RWPE2 (cell line): ENCODE data around the gene SH3RF1.

Experiments
- ATAC-seq: fragments of 200-7000 bp; cut with Tn5 transposase; 3 replicates; pipeline ENCODE4 v1.9.1; 2021; ENCODE audit warnings: low read depth
- DNase-seq: peaks from one replicate; pipeline ENCODE4 v3.0.0-alpha.2; 2020; ENCODE audit warnings: low spot score
- H3K27ac ChIP-seq: fragments of 450-650 bp; 2 replicates; pipeline ENCODE4 v1.5.1; 2017; ENCODE audit warnings: mild to moderate bottlenecking; ENCODE audit not compliant: poor library complexity, severe bottlenecking
- H3K27me3 ChIP-seq: fragments of 250-450 bp; sonication (Bioruptor Pico); 2 replicates; pipeline ENCODE4 v1.5.1; 2021; ENCODE audit warnings: mild to moderate bottlenecking, moderate library complexity; ENCODE audit not compliant: insufficient read depth, poor library complexity, severe bottlenecking
- H3K36me3 ChIP-seq: fragments of 250-450 bp; sonication (Bioruptor Pico); 2 replicates; pipeline ENCODE4 v1.5.1; 2020; ENCODE audit warnings: low read depth, mild to moderate bottlenecking, moderate library complexity
- H3K4me1 ChIP-seq: fragments of 250-450 bp; sonication (Bioruptor Pico); 2 replicates; pipeline ENCODE4 v1.5.1; 2021; ENCODE audit warnings: mild to moderate bottlenecking, moderate library complexity; ENCODE audit not compliant: insufficient read depth, poor library complexity, severe bottlenecking
- H3K4me3 ChIP-seq: fragments of 250-450 bp; sonication (Bioruptor Pico); 2 replicates; pipeline ENCODE4 v1.5.1; 2021; ENCODE audit warnings: mild to moderate bottlenecking, moderate library complexity; ENCODE audit not compliant: severe bottlenecking
- H3K9me3 ChIP-seq: fragments of 250-450 bp; sonication (Bioruptor Pico); 2 replicates; pipeline ENCODE4 v1.5.1; 2021; ENCODE audit warnings: mild to moderate bottlenecking, moderate library complexity; ENCODE audit not compliant: severe bottlenecking
- TF ChIP-seq, protein P1 (sequence below): fragments of 450-650 bp; IDR thresholded peaks from one replicate; pipeline ENCODE4 v1.5.1; 2017; ENCODE audit warnings: mild to moderate bottlenecking, moderate library complexity; ENCODE audit not compliant: poor library complexity, severe bottlenecking

SH3RF1 gene

DNA sequence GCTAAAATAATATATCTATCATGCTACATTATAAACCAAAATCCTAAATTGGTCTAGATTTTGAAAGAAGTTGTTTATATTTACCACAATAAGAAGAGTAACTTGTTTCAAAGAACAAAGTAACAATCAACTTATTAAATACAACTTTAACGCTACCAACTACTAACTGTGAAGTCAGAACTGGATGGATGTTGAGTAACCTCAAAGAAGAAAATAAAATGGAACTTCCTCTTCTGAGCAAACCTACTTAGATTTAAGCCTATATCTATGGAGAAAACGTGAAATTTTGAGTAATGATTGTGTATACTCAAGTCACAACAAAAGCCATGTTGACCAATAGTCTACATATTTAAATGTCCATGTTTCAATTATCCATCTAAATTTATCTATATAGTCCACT is 25.7 kb downstream of the SH3RF1 start:
- peaks cover 27% of the 10 kb centered on the region for H3K4me1 ChIP-seq
- H3K4me3 ChIP-seq, result no peak overlapping the region
- ATAC-seq (no peak), DNase-seq (no peak)
- H3K36me3 ChIP-seq, result peaks cover 4% of the 10 kb centered on the region; the same call in 1 of the 2 replicates
- no peaks in the 10 kb centered on the region for H3K27me3 ChIP-seq
- peak overlapping the region; percentile 53 for H3K27ac ChIP-seq
- H3K9me3 ChIP-seq, result no peaks in the 10 kb centered on the region
- TF ChIP-seq, protein P1, sequence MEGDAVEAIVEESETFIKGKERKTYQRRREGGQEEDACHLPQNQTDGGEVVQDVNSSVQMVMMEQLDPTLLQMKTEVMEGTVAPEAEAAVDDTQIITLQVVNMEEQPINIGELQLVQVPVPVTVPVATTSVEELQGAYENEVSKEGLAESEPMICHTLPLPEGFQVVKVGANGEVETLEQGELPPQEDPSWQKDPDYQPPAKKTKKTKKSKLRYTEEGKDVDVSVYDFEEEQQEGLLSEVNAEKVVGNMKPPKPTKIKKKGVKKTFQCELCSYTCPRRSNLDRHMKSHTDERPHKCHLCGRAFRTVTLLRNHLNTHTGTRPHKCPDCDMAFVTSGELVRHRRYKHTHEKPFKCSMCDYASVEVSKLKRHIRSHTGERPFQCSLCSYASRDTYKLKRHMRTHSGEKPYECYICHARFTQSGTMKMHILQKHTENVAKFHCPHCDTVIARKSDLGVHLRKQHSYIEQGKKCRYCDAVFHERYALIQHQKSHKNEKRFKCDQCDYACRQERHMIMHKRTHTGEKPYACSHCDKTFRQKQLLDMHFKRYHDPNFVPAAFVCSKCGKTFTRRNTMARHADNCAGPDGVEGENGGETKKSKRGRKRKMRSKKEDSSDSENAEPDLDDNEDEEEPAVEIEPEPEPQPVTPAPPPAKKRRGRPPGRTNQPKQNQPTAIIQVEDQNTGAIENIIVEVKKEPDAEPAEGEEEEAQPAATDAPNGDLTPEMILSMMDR, result no peak

DNA sequence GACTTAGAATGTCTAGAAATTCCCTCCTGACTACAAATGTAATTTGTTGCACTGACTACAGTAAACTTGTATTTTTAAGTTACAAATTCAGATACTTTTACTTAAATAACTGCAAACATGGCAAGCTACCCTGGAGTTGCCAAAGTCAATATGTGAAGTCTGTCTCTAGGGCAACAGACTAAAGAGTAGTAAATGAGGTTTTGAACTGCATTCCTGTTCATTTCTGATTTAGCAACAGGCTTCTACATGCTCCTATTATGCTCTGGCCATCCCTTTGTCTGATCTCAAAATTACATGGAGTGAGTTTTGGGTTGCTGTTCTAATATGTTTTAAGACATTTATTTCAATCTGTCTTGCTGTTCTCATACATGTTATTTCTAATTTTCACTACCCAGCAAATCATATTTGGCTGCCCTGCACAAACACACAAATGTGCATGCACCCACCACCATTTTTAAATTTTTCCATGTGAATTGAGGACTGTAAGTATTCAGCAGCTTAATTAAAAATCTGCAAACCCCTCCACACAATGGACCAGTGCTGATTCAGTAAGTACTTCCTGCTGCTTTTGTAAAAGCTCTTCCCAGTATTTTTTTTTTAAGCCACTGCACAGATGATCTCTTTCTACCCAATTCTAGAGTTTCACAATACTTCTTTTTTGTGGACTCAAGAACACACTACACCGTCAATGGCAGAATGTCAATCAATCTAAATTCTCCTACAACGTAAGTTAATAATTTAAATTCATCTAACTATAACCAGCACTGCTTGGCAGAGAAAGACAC is 26.7 kb downstream of the SH3RF1 start:
- DNase-seq, result no peak
- no peaks in the 10 kb centered on the region for H3K9me3 ChIP-seq
- TF ChIP-seq, protein P1, result no peak
- no peak overlapping the region for H3K4me3 ChIP-seq
- peaks cover 20% of the 10 kb centered on the region for H3K4me1 ChIP-seq
- H3K36me3 ChIP-seq, result peaks cover 4% of the 10 kb centered on the region; the same call in 1 of the 2 replicates
- ATAC-seq, result peak; percentile 78
- no peaks in the 10 kb centered on the region for H3K27me3 ChIP-seq
- H3K27ac ChIP-seq, result peak overlapping the region; percentile 53

DNA sequence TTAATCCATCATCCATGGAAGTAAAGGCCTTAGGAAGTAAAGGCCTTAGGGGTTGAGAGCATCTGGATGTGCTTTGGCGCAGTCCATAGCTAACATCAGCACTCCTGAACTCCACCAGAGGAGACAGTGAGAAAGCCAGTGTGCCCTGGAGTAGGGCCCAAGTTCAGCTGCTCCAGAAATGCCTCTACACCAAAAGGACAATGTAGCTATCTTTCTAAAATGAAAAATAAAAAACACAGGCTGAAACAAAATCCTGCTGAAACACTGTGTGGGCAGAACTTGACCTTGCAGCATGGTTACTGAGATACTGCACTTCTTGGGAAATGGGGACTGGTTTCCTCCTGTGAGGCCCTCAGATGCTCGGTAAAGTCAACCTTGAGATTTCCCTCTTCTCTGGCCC is 29.3 kb downstream of the SH3RF1 start:
- H3K4me3 ChIP-seq, result no peak overlapping the region
- ATAC-seq (no peak), DNase-seq (no peak)
- H3K36me3 ChIP-seq, result peaks cover 4% of the 10 kb centered on the region; the same call in 1 of the 2 replicates
- H3K27me3 ChIP-seq, result no peaks in the 10 kb centered on the region
- peaks cover 41% of the 10 kb centered on the region for H3K4me1 ChIP-seq
- H3K9me3 ChIP-seq, result no peaks in the 10 kb centered on the region
- no peak overlapping the region for H3K27ac ChIP-seq
- TF ChIP-seq, protein P1, result no peak

- no peaks in the 10 kb centered on the region for H3K27me3 ChIP-seq
- peaks cover 45% of the 10 kb centered on the region for H3K4me1 ChIP-seq
- H3K36me3 ChIP-seq, result peaks cover 4% of the 10 kb centered on the region; the same call in 1 of the 2 replicates
- no peak for DNase-seq
- TF ChIP-seq, protein P1, result no peak
- ATAC-seq, result no peak
- no peaks in the 10 kb centered on the region for H3K9me3 ChIP-seq
- H3K27ac ChIP-seq, result peak overlapping the region; percentile 22
- H3K4me3 ChIP-seq, result no peak overlapping the region
Measured at GRCh38 chr4:169239221-169239905, 31.4 kb downstream of the SH3RF1 start.
